ENCODE measurements around the gene BMPR1A.
"Not testable (repeated sequence)": the region's sequence is repeated elsewhere in the genome, so short reads cannot be mapped to it uniquely, and the experiment has no call there.

Gene BMPR1A

DNA sequence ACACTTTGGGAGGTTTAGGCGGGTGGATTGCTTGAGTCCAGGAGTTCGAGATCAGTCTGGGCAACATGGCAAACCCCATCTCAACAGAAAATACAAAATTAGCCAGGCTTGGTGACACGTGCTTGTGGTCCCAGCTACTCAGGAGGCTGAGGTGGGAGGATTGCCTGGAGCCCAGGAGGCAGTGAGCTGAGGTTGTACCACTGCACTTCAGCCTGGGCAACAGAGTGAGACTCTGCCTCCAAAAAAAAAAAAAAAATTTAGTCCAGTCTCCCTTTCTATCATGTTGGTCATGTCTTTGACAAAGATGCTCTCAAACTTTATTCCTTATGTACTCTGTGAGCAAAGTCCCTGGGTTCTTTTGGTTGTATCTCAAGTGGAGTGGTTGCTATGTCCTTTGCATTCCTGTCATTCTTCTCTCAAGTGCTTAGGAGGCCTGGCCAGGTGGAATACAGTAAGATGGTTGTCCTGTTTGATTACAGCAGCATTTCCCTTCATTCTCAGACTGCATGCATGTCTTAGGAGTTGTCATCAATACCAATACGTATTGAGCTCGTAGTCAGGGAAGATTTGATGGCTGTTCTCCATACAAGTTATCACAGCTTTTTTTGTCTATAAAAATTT, 115.3 kb downstream of the BMPR1A start:
- no peak for DNase-seq (ENCODE audit: low read depth in 1 of 2, low spot score in 1 of 2)

DNA sequence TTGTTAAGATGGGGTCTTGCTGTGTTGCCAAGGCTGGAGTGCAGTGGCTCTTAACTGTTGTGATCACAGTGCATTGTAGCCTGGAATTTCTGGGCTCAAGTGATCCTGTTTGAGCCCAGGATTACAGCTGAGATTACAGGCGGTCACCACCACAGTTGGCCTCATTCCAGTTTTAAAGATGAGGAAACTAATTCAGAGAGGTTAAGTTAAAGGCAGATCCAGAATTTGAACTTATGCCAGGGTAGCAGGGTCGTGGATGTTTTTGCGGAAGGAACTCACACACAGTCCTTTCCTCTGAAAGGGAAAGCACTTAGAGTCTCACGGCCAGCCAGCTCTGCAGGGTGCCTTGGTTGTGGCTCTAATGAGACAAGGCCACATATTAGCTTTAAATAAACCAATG, 116.3 kb downstream of the BMPR1A start:
- DNase-seq (ENCODE audit: low read depth in 1 of 2, low spot score in 1 of 2), result no peak

GRCh38 chr10:86876748-86877147, 120.3 kb downstream of the BMPR1A start:
- DNase-seq (ENCODE audit: low read depth in 1 of 2, low spot score in 1 of 2), result no peak

DNA sequence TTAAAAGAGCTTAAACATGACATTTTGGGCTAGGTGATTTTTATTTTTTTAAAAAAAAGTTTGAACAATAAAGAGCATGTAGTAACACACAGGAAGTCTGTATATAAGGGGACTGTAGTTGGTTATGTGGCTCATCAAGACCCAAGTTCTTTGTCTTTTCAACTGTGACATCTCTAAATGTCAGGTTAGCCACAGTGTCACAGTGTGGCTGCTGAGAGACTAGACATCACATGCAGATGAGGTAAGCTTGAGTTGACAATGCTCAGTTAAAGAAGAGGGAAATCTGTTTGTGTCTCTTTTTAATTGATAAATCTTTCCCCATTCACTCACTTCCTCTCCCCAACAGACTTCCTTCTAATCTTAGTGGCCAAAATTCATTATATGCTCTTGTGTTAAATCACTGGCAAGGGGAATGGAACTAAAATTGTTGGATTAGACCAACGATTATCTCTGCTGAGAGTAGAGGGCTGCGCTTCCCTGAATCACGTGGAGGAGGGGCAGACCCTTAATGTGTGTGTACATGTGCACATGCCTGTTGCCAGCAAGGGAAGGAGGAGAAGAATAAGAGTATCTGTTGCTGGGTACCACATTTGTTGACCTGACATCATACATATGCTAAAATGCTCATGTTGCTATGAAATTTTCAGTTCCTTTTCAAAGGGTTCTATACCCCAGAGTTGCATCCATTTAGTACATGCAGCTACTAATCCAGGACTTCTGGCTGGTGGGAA, 122.7 kb downstream of the BMPR1A start:
- no peak for DNase-seq (ENCODE audit: low read depth in 1 of 2, low spot score in 1 of 2)

DNA sequence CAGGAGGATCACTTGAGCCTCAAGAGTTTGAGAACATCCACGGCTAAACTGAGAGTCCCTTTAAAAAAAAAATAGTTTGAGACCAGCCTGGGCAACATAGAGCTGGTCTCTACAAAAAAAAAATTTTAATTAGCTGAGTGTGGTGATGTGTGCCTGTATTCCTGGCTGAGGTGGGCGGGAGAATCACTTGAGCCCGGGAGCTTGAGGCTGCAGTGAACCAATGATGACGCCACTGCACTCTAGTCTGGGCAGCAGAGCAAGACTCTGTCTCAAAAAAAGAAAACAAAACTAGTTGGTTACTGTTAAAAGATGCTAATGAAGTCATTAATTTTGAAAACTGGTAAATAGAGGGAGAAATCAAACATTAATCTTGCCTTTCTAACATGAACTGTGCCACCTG, 124.6 kb downstream of the BMPR1A start:
- no peak for DNase-seq (ENCODE audit: low read depth in 1 of 2, low spot score in 1 of 2)

DNA sequence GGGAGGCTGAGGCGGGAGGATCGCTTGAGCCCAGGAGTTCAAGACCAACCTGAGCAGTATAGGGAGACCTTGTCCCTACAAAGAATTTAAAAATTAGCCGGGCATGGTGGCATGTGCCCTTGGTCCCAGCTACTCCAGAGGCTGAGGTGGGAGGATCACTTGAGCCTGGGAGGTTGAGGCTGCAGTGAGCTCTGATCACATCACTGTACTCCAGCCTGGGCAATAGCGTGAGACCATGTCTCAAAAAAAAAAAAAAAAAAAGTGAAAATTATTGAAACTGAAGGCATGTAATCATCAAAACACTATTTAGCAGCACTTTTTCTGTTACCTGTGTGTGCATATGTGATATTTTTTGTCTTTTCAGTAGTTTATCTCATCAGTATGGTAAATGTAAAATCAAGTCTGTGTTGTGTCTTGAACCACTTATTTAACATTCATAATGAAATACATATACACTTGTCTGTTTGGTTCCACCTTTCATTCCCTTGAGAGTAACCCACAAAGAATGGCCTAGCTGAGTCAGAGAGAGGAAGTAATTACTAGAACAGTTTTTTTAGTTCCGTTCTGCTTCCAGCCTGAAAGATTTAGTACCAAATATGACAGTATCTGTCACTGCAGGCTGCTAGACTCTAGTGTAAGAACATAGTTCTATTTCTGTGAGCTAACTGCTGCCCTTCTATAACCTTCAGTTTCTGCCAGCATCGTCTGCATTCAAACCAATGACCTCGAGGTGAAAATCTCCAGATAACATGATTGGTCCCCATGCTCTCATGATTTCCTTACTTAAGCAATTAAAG, 132.4 kb downstream of the BMPR1A start:
- no peak for DNase-seq (ENCODE audit: low read depth in 1 of 2, low spot score in 1 of 2)

DNA sequence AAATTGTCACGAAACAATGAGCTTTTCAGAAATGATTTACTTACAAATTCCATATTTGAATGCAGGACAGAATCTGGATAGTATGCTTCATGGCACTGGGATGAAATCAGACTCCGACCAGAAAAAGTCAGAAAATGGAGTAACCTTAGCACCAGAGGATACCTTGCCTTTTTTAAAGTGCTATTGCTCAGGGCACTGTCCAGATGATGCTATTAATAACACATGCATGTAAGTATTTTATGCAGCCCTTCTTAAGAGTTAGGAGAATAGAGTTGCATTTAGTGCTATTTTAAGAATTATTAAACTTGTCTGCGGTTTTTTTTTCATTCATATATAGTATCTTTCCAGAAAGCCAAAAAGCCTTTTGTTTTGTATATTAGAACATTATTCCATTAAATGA, 133.6 kb downstream of the BMPR1A start:
- no peak for DNase-seq (ENCODE audit: low read depth in 1 of 2, low spot score in 1 of 2)

DNA sequence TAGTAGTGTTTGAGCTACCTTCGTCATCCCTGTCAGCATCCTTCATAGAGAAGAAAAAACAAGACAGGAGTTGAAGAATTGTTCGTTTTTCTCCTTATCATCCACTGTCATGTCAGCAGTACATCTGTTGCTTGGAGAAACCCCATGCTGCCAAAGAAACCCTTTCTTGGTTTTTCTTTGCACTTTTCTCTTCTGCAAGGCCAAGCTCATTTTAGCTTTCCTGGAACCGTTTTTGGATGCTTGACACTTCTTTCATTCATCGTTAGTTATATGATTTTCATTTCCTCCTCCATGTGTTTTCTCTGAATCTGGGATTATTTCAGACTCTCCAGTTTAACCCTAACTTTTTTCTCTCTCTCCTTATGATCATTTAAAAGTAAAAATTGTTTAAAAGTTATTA, 142.1 kb downstream of the BMPR1A start:
- no peak for DNase-seq (ENCODE audit: low read depth in 1 of 2, low spot score in 1 of 2)

DNA sequence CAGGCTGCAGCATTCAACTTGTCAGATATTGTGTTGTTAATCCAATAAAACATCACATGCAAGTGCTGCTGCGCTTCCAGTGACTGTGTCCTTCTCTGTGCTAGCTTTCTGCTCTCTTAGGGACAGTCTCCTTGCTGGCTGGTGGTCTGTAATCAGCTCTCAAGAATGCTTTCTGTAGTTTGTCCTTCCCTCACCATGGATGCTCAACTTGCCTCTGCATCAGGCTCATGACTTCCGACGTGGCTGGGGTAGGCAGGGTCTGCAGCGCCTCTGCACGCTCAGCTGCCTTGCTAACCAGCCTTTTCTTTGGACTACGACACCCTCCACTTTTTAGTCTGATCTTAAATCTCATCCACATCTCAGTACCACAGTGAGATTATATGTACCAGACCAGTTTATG, 142.7 kb downstream of the BMPR1A start:
- no peak for DNase-seq (ENCODE audit: low read depth in 1 of 2, low spot score in 1 of 2)

- peak in 1 of 2 donors; percentile 22 for DNase-seq (ENCODE audit: low read depth in 1 of 2, low spot score in 1 of 2)
These were observed 143.4 kb downstream of the BMPR1A start for GRCh38 chr10:86899670-86900276.

DNA sequence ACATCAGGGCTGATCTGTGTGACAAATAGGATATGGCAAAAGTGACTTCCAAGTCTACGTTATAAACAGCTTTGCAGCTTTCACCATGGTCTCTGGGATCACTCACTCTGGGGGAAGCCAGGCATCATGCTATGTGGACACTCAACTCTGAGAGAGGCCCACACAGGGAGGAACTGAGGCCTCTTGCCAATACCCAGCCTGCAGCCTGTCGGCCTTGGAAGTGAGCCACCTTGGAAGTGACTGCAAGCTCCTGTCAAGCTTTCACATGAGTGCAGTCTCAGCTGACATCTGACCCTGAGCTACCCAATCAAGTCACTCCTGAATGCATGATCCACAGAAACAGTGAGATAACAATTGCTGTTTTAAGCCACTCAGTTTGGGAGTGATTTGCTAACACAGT, 144.5 kb downstream of the BMPR1A start:
- no peak for DNase-seq (ENCODE audit: low read depth in 1 of 2, low spot score in 1 of 2)

DNA sequence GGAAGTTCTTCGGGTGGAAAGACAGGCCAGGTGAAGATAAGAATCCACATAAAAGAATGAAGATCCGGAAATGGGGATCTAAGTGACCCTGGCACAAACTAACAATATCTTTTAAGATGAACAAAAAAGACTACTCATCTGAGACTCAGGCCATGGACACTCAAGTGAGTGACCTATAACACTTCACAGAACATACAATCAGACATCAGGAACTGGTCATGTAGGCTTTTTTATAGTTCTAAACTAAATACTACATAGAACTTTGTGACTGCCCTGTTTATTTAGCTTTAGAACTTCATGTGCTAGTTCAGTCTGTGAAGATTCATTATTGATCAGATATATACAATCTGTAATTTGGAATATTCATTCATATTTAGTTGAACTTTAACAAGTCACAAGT, 148.2 kb downstream of the BMPR1A start:
- DNase-seq (ENCODE audit: low read depth in 1 of 2, low spot score in 1 of 2), result no peak

DNA sequence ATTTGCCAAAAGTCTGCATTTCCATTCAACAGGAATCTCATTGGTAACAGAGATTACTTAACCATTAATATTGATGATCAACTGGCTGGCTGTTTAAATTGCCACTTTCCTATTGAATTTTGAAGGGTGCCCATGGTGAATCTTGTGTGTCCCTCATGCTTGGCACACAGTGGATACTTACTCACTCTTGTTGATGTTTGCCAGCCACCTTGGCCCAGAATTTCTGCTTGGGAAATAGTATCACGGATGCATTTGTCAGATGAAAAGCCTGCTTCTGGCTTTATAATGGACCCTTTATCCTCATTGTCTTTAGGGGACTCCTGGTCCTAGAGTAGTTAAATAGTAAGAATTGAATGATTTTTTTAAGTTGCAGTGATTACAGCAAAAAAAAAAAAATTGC, 149.0 kb downstream of the BMPR1A start:
- DNase-seq (ENCODE audit: low read depth in 1 of 2, low spot score in 1 of 2), result no peak

DNA sequence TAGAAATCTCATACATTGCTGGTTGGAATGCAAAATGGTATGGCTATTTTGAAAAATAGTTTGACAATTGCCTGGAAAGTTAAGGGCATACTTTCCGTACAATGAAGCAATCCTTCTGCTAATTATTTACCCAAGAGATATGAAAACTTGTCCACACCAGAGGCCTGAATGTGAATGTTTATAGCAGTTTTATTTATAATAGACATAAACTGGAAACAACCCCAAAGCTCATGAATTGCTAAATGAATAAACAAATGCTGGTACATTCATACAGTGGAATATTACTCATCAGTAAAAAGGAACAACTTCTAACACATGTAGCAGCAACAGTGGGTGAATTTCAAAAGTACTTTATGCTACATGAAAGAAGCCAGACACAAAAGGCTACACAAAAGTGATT, 158.3 kb downstream of the BMPR1A start:
- DNase-seq (ENCODE audit: low read depth in 1 of 2, low spot score in 1 of 2), result no peak

GRCh38 chr10:86918022-86918471, 161.6 kb downstream of the BMPR1A start:
- DNase-seq (ENCODE audit: low read depth in 1 of 2, low spot score in 1 of 2), result no peak

GRCh38 chr10:86922553-86922961, 166.1 kb downstream of the BMPR1A start:
- no peak for DNase-seq (ENCODE audit: low read depth in 1 of 2, low spot score in 1 of 2)

GRCh38 chr10:86929468-86930380, 173.3 kb downstream of the BMPR1A start:
- DNase-seq (ENCODE audit: low read depth in 1 of 2, low spot score in 1 of 2), result no peak

- DNase-seq (ENCODE audit: low read depth in 1 of 2, low spot score in 1 of 2), result no peak
These were observed 175.5 kb downstream of the BMPR1A start for GRCh38 chr10:86931872-86932271.

DNA sequence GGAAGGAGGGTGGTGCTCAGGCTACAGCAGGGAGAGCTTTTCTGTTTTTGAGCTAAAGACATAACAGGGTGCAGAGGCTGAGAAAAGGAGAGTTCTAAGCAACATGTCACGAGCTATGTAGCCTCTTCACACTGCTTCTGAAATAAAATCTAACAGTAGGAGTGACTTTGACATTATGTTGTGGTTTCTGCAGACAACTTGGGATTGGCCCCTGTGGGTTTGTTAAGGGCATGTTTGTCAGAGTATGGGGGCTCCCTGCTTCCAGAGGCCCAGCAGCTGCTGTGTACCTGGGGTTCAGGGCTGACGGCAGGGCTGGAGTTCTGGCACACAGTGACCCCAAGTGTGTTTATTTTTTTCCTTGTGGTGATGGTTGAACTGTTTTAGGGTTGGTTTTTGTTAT, 176.3 kb downstream of the BMPR1A start:
- DNase-seq (ENCODE audit: low read depth in 1 of 2, low spot score in 1 of 2), result no peak

- DNase-seq (ENCODE audit: low read depth in 1 of 2, low spot score in 1 of 2), result not testable (repeated sequence)
These were observed 177.8 kb downstream of the BMPR1A start for GRCh38 chr10:86934162-86934711.
